ENCODE results near the gene IL26.
"Not testable (repeated sequence)": the region's sequence is repeated elsewhere in the genome, so short reads cannot be mapped to it uniquely, and the experiment has no call there.

The IL26 gene

DNA sequence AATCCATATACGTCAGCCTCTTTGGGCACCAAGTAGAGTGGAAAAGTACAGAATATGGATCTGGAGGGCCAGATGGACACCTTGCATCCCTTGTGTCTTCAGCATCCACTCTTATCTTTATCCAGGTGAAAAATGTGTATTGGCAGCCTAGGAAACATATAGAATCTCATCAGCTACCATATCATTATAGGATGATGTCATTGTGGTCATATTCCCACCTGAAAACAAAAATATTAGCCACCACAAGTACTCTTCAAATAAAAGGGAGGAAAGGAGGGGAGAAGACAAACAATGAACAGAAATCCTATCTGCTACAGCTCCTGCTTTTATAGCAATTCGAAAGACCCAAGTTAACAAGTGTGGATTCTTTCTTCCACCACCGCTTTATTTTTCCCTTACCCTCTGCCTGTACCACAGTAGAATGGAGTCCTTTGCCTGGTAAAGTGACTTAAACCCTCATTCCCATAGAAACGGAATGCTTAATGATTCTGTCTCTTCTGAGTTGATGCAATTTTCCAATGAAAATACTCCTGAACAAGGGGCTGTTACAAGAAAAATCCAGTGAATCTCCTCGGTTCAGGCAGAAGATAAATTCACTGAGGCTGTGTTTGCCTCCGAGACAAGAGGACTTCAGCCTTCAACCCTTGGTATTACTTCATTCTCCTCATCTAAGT lies 13.8 kb upstream of the IL26 start:
- DNase-seq, result no peak

DNA sequence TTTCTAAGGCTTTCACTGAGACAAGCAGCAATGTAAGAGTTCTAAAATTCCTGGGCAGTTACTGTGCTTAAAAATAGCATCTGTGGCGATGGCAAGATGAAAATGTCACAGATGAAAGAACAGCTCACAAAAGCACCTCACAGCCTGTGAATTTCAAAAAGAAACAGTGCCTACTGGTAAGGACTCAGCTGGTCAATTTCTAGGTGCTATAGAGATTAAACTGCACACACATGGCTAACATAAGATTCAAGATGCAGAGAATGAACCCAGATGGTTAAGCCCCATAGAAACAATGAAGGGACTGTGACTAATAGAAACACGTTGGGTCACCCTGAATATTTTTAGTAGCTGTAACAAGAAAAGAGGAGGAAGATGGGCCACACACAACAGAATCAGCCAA lies 12.0 kb upstream of the IL26 start:
- no peak for DNase-seq

GRCh38 chr12:68237078-68237477 lies 11.5 kb upstream of the IL26 start:
- DNase-seq, result peak; percentile 31

DNA sequence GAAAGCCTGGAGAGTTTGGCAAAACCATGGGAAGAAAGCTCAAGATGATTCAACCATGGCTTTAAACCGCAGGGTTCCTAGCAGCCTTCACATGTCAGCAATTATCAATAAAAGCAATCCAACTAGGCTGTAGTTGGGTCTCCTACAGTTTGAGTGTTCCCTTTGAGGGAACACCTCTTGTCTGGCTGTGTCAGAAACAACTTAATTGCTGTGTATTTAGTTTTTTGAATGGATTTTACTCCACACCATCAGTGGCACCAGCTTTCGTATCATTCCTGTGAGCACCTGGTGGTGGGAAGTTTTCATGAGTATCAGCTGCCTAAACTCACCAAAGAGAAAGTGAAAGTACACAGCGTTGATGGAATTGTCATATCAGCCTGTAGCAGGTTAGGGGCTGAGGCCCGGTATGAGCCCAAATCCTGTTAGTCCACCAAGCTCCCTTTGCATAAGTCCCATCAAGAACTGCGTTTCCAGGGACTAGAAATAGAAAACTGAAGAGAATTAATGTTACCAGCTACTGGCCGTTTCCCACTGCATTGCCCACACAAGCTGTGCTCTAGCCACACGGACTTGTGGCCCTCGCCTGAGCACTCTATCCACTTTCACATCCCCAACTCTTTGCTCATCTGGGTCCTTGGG lies 10.9 kb upstream of the IL26 start:
- peak; percentile 72 for DNase-seq

GRCh38 chr12:68235576-68235975 lies 10.0 kb upstream of the IL26 start:
- no peak for DNase-seq

DNA sequence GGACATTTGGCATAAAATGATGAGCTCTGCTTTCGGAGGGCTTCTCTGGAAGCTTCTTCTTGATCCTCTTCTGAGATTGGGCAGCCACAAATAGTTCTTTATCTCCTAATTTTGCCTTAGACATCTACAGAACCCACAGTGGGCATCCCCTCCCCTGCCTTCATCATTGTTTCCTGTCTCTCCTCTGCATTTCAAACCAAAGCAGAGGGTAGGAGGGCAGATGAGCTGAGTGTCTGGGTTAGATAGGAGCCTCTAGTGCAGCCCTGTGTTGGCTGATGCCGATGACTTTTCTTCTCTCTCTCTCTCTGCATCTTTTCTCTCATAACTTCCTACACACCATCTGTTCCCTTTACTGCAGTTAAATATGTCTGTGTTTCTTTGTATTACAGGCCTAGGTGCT lies 8.5 kb upstream of the IL26 start:
- DNase-seq, result no peak

DNA sequence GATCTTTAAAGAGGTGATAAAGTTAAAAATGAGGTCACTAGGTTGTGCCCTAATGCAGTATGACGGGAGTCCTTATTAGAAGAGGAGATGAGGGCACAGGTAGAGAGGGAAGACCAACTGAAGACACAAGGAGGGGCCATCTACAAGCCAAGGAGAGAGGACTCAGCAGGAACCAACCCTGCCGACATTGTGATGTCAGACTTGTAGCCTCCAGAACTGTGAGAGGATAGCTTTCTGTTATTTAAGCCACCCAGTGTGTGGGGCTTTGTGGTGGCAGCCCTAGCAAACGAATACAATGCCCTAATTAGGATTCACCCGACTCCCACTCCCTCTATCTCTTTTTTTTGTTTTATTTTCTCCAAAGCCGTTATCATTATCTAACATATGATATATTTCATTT lies 7.9 kb upstream of the IL26 start:
- no peak for DNase-seq

DNA sequence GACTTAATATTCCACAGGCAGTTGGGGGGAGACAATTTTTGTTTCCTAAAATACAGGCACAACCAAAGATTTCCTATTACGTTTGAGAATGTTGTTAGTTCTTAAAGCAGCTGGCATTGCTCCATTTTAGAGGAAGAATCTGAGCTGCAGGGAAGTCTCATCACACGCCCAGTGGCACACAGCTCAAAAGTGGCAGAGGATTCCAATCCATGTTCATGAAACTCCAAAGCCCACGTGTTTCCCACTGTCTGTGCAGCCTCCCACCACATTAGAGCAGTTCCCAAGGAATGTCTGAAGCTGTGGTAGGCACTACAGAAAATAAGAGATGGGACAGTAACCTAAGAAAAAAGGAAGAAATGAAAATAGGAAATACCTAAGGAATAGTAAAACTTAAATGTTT lies 6.1 kb upstream of the IL26 start:
- no peak for DNase-seq

- DNase-seq, result no peak
Measured at GRCh38 chr12:68231229-68231628, 5.6 kb upstream of the IL26 start.

- no peak for DNase-seq
Measured at GRCh38 chr12:68229956-68230355, 4.3 kb upstream of the IL26 start.

DNA sequence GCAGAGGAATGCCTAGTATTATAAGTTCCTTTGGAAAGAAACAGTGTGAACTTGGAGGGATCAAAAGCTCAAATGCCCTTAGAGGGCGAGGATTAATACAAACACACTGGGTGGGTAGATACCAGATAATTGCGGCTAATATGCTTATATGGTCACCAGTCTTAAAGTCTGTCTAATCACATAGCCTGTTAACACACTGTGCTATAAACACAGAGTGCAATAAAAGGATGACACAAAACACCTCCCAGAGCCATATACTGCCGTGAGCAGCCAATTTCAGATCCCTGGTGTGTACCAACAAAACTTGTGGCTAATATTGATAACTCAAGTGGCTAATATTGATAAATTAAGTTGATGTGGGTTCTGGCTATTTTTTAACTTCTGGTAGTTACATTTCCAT lies 1.7 kb upstream of the IL26 start:
- DNase-seq, result no peak

- DNase-seq, result no peak
Measured at GRCh38 chr12:68224613-68225285, 861 bp downstream of the IL26 start.

- DNase-seq, result peak; percentile 80
Measured at GRCh38 chr12:68223067-68223747, 2.4 kb downstream of the IL26 start.

DNA sequence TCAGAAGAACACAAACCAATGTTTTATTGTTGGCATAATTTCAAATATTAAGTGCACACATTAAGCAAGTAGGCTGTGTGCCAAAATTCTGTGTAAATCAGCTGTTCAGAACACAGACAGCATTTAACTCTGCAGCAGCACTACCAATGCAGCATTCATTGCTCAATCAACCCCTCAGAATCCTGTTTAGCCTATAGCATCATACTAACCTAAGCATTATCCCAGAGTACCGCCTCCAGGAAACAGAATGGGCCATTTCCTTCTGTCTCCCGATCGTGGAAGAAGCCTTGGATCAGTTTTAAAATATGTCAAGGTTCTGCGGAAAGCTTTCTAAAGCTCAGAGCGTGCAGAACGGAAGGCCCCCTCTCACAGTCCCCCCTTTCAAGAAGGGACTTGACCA lies 3.3 kb downstream of the IL26 start:
- no peak for DNase-seq

DNA sequence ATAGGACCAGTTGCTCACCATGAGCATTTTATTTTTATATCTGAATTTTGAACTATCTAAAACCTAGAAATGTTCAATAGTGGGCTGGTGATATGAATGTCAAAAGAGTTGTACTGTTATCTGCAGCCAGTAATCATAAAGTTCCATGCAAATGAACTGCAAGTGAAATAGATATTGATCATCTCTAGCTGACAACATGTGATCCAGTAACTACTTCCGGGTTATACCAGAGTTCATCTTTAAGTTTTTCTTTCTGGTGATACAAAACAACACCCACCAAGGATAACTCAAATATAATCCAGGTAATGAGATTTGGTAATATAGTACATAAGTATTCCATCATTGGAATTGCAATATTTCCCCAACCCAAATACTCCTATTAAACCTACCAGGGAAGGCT lies 4.1 kb downstream of the IL26 start:
- no peak for DNase-seq

GRCh38 chr12:68210875-68211274 lies 14.7 kb downstream of the IL26 start:
- DNase-seq, result no peak

DNA sequence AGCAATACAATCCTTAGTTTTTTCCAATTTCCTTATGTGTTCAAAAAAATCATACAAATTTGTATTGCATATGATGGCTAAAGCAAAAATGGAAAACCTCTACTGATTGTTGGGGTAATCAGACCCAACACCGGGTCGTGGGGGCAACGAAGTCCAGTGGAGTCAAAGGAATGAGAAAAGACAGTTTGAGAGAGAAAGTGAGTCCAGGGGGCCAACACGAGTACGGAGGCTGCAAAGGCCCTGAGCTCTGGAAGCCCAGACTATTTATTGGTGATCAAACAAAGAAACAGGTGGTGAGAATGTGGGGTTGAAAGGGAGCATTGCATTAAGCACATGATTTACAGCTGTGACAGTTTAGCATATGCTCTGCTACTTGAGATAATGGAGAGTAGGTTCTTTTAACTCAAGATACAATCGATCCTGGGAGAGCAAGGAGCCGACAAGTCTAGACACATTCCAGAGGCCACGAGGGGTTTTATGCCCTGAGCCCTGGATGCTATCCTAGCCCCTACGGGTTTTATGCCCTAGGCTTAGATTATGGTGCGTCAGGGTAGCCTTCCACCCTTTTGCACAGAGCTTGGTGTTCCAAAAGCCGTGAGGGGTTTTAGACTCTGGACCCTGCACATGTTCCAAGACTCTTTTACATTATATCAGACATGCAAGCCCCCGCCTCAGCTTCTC lies 16.4 kb downstream of the IL26 start:
- not testable (repeated sequence) for DNase-seq

GRCh38 chr12:68207276-68207675 lies 18.3 kb downstream of the IL26 start:
- no peak for DNase-seq

DNA sequence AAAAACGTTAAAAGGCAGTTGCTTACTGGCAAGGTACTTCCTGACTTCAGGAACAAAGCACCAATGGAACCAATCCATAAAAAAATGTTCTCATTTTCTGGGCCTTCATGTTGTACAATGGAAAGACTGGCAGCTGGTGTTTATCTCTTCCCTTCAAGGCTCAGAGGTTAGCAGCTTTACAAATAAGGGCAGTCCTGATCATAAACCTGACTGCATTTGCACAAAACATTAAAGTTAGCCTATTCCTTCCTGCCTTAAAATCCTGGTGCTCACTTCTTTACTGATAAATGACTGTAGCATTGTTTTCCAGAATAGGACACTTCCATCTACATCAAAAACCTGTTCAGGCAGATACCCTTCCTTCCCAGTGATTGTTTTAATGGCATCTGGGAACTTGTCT lies 19.2 kb downstream of the IL26 start:
- DNase-seq, result no peak

DNA sequence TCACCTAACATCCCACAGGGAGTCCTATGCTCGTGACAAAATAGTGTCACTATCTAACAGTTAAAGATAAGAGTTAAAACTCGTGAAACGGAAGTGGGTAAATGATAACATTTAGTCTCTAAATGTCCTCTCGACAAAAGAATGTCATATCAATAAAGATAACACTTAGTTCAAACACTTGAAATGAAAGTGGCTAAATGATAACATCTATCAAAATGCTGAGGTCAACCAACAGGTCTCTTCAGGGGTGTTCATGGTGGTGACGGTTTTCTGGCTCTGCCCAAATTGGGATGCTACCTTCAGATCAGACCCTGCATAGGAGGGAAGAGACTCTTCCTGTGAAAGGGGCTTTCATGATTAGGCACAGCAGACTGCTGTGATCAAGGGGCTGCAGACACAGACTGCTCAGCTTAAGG lies 22.1 kb downstream of the IL26 start:
- DNase-seq, result no peak

DNA sequence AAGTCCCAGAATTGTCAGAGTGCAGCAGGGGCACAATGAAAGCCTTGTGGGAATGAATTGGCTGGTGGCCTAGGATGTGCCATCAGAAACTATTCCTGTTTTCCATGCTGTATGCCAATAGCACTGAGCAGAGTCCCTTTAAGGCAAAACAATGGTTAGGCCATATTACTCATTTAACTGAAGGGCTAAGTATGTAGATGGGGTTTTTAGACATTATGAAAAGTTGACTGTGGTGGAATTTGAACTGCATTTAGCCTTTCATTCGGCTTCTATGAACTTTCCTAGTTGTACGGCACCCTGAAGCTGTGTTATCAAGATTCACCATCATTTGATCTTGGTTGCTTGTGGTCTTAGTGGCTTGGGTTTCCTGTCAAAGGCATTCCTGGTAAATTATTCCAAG lies 24.8 kb downstream of the IL26 start:
- peak; percentile 6 for DNase-seq

DNA sequence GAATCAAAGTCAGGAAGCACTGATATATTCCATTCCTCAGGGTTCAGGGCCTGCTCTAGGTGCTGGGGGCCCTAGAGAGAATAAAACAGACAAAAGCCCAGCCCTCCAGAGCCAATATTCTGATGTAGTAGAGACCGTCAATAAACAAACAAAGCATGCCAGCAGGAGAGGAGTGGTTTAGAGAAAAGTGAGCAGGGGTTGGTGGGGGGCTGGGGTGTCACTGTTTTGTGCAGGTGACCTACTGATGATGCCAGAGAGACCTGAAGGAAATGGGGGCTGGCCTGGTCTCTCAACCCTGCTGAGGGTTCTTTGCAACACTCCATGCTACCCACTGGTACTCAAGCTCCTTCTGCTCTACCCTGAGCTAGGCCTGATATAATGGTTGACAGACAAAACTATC lies 26.5 kb downstream of the IL26 start:
- no peak for DNase-seq

DNA sequence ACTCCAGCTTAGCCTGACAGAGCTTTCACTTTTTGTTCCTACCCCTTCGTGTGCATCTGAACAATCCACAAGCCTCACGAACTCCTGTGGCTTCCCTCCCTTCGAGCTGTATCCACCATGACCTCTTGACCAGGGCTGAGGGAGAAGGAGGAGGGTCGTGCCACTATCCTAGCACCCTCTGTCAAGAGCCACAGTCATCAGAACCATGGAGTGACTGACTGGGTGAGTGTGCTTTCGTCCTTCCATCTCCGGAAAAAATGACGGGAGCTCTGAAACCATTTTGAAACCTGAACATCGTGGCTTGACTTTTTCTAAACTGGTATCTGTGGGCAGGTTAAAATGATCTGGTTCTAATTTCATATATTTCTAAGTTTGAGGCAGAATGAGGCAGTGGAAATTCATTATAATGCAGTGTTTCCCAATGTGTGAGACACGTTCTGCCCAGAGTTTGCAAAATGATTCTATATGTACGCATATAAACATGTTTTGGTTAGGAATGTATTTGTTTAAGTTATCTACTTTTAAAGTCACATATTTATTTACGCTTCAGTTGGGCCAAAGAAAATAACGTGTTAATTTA lies 27.0 kb downstream of the IL26 start:
- no peak for DNase-seq

Data from hematopoietic multipotent progenitor cell treated with erythropoietin and hydrocortisone succinate and interleukin-3 and kit ligand, for 8 days (in vitro differentiated cells).